HG03108 (cell line): ENCODE results near the gene RUFY1.
"Not testable (repeated sequence)": the region's sequence is repeated elsewhere in the genome, so short reads cannot be mapped to it uniquely, and the experiment has no call there.

Source experiments
- ATAC-seq: cut with Tn5 transposase; IDR thresholded peaks from one replicate; pipeline ENCODE4 v1.9.1; 2021; ENCODE audit warnings: moderate library complexity; ENCODE audit not compliant: unreplicated experiment

Gene RUFY1

DNA sequence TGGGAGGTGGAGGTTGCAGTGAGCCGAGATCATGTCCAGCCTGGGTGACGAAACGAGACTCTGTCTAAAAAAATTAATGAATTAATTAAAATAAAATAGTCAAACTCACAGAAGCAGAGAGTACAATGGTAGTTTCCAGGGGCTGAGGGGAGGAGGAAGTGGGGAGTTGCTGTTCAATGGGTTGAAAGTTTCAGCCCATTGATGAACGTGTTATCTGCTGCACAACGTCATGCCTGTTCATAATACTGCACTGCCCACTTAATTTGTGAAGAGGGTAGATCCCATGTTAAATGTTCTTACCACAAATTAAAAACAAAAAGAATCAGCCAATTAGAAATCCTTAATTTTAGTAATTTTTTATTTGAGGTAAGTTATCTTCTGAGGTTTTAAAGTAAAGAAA, 16.4 kb upstream of the RUFY1 start:
- ATAC-seq: no peak

DNA sequence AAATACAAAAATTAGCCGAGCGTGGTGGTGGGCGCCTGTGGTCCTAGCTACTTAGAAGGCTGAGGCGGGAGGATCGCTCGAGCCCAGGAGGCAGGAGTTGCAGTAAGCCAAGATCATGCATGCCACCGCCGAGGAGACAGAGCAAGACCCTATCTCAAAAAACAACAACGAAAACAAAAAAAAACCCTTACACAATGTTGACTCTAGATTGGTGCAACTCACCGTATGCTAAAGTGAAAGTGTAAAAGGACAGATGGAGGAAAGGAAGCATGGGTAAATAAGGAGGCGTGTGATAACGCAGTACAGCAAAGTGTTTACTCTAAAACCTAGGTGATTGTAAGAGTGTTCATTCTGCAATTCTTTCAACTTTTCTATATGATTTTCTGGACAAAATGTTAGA, 15.9 kb upstream of the RUFY1 start:
- peak; percentile 59 for ATAC-seq

DNA sequence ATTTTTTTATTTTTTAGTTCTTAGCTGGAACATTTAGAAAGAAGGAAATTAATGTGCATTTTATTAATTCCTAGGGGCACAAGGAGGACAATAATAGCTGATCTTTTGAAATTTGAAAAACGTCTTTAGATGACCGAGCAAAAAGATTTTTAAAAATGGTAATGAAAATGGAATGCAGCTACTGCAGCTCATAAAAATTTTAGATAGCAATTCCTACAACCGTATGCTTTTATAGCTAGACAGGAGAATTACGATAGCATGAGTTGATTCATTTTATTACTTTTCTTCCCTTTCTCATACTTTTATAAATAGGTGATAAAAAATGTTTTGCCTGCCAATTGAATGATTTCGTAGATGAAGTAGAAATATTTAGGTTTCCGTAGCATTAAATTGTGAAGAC, 13.7 kb upstream of the RUFY1 start:
- no peak for ATAC-seq

DNA sequence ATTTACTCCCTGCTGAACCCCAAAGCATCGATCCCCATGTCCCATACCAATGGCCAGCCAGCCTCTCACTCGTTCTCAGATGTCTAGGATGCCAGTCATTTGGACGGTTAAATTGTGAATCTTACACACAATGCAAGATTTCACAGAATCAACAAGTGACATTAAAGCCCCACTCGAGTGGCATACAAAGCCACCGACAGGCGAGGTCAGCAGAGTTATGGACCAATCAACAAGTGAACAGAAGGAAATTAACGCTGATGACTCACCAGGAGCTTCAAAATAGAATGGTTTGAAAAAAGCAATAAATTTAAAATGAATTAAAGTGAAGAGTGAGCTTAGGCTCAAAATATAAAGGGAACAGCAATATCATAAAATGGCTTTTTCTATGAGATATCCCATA, 8.2 kb upstream of the RUFY1 start:
- no peak for ATAC-seq

DNA sequence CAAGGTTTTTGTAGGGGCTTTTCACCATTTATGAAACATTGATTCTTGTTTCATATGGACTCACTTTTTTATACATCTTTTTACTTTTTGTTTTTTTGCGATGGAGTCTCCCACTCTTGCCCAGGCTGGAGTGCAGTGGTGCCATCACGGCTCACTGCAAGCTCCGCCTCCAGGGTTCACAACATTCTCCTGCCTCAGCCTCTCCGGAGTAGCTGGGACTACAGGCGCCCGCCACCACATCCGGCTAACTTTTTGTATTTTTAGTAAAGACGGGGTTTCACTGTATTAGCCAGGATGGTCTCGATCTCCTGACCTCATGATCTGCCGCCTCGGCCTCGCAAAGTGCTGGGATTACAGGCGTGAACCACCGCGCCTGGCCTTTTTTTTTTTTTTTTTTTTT, 7.1 kb upstream of the RUFY1 start:
- ATAC-seq: not testable (repeated sequence)

DNA sequence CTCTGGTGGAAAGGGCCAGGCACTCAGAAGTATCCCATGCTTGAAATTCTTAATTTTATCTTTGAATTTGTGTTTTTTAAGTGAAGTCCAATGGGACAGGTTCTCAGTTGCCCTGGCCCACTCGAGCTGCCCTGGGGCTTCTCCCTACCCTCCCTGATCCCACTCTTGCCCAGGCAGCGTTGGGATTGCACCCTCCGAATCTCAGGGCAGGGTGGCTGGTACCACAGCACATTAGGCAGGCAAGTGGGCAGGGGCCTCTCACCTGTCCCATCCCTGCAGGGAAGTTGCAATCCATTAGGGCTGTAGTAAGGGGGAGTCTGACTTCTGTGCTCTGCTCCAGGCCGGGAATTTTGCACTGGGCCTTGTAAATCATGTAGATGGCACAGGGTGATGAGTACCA, 2.7 kb downstream of the RUFY1 start:
- no peak for ATAC-seq

DNA sequence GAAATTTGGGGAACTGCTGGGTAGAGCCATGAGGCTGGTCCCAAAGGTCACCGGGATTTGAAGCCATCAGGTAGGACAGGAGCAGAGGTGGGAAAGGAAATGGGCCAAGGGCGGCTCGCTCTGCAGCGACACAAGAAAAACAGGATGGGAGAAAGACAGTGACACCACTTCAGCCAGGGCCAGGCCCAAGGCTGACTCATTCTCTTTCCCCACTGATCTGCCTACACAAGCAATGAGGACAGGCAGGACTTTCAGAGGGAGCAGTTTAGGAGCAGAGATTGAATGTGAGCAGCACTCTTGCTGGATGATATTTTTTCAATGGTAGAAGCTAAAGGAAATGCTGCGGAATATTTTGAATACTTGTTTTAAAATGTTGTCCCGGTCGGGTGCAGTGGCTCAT, 3.5 kb downstream of the RUFY1 start:
- ATAC-seq: no peak

DNA sequence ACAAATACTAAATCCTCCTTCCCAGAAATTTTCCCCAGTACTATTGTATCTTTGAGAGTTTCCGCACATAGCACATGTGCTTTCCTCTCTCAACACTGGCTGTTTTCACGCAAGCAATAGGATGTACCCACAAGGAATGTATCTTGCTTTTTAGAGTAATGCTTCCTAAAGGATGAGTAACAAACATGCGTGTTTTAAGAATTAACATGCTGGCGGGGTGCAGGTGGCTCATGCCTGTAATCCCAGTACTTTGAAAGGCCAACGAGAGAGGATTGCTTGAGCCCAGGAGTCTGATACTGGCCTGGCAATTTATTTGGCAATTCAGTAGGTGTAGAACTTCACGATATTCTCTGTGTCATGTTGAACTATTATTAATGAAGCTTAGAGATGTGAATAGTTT, 4.6 kb downstream of the RUFY1 start:
- no peak for ATAC-seq

DNA sequence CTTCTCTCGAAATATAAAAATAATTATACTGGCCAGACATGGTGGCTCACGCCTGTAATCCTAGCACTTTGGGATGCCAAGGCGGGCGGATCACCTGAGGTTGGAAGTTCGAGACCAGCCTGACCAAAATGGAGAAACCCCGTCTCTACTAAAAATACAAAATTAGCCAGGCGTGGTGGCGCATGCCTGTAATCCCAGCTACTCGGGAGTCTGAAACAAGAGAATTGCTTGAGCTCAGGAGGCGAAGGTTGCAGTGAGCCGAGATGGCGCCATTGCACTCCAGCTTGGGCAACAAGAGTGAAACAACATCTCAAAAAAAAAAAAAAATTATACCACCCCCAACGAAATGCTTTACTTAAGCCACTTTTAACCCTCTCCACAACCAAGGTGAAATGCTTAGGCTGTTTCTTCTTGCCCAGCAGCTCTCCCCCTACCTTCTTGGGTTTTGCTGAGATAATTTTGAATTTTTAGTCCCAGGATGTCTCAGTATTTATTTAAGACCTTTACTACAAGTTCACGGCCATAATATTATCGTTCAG, 8.0 kb downstream of the RUFY1 start:
- ATAC-seq: not testable (repeated sequence)

DNA sequence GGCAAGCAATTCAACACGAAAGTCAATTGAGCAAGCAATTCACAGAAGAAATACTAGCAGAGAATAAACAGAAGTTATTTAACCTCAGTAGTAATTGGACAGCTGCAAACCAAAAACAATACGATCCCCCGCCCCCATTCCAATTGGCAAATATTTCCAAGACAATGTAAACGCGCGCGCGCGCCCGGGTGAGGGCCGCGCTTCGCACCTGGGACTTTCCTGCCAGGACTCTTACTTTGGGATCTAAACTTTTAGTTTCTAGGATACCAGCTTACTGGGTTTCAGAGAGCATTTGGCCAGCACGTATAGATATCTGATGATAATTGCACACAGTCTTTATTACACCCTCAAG, 8.6 kb downstream of the RUFY1 start:
- no peak for ATAC-seq

DNA sequence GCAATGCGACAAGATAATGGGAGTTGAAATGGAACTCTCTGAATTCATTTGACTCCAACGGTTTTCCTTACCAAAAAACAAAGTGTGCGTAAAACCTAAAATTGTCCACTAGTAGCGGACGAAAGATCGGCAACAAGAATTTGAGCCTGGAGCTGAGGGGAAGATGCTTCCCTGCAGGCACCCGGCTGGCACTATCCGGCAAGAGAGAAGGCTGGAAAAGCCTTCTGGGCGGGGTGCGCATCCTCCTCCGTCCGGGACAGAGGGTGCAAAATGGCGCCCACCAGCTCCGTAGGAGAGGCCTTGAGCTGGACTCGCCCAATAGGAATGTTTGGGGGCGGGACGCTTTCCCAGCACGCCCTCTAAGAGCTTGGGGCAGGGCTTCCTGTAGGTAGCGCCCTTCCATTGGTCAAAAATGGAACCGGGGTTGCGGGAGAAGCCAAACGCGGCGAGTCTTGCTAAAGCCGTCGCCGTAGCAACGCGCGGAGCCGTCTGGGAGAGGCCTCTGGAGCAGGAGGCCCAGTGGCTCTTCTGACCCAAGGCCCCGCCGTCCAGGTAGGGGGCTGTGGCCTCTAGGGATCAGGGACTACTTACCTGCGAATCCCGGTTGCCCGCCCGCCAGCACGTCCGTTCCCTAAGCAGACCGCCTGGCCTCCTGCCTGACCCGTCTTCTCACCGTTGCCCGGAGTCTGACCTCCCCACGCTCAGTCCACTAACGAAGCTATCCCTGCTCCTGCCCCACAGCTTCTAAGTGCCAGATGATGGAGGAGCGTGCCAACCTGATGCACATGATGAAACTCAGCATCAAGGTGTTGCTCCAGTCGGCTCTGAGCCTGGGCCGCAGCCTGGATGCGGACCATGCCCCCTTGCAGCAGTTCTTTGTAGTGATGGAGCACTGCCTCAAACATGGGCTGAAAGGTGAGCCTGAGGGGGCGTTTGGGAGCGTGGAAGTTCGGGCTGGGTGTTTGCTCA, 9.2 kb downstream of the RUFY1 start:
- ATAC-seq: peak; percentile 98

DNA sequence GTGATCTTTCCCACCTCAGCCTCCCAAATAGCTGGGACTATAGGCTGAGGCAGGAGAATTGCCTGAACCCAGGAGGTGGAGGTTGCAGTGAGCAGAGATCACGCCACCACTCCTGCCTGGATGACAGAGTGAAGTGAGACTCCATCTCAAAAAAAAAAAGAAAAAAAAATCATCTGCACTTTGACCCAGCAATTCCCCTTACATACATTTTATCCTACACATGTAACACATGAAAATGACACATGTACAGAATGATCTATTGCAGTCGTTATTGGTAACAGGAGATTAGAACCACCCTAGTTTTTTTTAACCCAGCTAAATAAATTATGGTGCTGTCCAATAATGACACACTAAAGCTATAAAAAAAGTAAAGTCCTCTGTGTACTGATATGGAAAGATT, 14.2 kb downstream of the RUFY1 start:
- no peak for ATAC-seq

DNA sequence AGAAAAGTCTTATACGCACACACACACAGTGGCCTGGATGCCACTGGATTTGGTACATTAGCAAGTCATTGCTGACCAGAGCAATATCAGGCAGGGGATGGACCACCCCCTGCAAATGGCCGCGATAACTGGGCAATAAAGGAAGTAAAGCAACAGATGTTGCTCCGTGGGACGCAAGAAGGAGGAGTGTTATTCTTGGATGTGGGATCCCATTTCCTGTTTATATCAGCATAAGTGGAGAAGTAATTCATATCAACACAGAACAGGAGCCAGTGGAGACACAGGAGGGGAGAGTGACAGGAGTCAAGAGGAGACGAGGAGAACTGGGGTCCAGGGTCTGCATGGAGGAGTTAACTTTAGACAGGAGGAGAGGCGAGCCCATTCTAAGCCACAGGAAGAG, 18.4 kb downstream of the RUFY1 start:
- ATAC-seq: no peak

DNA sequence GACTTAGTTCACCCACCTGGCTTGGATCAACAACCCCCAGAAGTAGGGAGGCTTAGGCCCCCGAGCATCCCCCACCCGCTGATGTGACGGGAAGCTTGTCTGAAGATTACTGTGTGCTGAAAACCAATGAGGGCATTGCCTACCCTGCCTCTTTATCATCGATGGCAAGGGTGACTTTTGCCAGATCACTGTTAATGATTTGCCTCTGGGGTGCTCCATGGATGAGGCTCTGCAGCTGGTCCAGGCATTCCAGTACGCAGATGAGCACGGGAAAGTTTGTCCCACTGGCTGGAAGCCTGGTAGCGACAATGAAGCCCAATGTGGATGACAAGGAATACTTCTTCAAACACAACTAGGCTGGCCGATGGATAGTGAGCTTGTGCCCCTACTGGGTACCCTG, 22.0 kb downstream of the RUFY1 start:
- ATAC-seq: no peak

DNA sequence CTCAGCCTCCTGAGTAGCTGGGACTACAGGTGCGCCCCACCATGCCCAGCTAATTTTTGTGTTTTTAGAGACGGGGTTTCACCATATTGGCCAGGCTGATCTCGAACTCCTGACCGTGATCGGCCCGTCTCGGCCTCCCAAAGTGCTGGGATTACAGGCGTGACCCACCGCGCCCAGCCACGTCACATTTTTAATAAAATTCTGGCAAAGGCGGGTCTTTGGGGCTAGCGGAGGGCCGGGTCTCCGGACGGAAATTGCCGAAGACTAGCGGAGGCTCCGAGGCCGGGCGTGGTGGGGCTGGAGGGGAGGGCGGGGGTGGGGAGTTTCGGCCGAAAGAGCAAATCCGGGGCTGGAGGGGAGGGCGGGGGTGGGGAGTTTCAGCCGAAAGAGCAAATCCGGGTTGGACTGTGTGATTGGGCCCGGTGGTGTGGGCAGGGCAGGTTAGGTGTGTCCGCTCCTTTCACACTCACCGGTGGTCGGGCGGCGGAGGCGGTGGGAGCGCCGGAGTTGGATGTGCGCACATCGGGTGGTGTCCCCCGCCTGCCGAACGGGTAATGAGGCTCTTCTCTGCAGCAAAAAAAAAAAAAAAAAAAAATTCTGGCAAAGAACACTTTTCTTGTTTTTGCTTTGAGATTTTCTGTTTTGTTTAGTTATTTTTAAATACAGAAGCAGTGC, 27.1 kb downstream of the RUFY1 start:
- ATAC-seq: no peak

DNA sequence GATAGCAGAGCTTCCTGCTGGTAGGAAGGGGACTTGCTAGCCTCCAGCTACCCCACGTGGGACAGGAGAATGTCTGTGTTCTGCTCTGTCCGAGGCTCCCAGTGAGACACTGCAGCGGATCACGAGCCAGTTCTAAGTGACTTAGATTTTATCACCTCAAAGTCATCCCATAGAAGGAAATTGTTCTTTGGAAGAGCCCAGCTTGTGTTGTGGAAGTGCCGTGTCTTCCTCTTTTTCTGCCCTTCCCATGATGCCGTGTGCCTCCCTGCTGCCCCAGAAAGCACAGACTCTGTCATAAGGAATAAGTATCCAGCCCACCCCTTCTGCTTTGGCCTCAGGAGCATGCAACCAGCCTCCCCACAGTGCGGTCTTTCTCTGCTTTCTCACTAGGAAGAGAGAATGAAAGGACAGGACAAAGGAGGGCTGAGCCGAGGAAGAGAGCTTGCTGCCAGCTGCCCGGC, 35.6 kb downstream of the RUFY1 start:
- ATAC-seq: no peak

DNA sequence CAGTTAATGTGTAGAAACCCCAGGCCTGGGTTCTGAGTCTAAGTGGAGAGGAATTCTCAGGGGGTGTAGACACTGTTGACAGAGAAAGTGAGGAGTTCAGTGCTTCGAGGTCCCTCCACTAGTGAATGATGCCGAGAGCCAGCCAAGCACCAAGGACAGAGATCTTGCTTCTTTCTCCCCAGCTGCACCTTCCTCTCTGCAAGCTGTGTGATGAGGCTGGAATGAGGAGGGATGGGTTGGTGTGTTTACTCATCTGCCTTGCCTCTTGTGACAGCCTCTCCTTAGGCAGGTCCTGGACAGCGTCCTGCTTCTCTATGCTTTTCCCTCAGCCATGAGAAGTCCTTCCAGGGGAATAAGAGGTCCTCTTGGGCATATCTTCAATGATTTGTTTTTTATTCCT, 37.8 kb downstream of the RUFY1 start:
- no peak for ATAC-seq

DNA sequence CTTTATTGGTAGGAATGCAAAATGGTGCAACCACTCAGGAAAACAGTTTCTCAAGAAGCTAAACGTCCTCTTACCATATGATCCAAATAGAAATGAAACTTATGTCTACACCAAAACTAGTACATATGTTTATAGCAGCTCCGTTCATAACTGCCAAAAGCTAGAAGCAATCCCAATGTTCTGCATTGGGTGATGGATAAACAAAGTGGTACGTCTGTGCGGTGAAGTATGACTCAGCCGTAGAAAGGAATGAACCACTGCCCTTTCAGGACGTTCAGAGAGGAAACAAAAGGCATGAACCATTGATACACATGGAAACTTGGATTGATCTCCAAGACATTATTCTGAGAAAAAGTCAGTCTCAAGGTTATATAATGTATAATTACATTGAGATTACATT, 45.6 kb downstream of the RUFY1 start:
- no peak for ATAC-seq

DNA sequence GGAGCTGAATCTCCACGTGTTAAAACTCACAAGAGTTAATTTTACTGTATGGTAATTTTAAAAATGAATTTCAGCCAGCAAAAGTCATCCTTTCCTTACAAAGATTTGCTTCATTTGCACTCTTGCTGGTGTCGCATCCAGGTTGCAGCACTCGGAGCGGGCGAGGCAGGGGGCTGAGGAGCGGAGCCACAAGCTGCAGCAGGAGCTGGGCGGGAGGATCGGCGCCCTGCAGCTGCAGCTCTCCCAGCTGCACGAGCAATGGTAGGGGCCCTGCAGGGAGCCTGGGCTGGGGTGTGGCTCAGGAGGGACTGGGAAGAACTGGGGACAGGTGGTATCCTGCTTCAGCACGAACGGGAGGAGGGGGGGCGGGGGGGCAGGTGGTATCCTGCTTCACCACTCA, 46.1 kb downstream of the RUFY1 start:
- no peak for ATAC-seq

DNA sequence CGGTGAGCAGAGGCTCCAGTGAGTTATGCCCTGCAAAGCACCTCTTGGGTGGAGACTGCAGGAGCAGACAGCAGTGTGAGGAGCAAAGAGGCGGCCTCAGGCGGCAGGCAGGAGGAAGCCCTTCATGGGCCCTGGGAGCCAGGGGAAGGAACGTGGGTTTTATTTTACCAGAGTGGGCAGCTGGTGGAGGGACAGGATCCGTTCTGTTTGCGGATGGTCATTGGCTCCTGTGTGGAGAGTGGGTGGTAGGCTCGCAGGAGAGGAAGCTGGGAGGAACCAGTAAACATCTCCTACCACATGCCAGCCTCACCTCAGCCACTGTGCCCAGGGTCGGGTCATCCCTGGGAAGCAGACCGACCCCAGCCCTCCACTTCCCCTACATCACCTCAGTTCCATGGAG, 48.7 kb downstream of the RUFY1 start:
- no peak for ATAC-seq

DNA sequence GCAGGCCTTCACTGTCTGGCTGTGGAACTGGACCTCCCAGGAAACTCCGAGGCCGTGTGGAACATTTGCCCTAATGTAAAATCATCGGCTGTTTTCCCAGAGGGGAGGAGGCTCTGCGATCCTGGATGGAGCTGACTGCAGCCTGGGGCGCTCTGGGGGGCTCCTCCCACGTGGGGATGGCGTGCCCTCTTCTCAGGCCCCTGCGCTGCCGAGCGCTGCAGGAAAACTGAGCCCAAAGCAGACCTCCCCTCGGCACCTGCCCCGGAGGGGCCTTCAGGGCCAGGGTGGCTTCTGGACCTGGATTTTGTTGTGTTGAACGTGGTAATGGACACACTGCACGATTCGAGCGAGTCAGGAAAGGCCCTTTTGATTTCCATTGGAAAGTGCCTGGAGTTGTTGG, 49.2 kb downstream of the RUFY1 start:
- ATAC-seq: no peak

DNA sequence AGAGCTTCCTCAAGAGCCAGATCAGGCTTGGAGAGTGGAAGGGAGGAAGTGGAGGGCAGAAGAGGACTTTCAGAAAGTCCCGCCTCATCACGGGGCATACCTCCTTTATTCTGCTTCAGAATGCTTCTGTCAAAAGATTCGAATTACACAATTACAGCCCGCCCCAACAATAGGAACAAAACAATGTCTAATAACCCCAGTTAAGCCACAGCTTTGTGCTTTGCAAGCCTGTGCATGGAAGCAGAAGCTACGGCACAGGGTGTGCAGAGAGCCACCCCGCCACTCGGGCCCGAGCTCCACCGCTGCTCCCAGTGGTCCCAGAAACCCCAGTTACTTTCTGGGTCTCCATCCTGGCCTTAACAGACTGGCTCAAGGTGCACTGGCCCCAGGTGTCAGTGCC, 49.6 kb downstream of the RUFY1 start:
- no peak for ATAC-seq
